ENCODE results near the gene RPS21. TPM values are rescaled to one million over a fixed set of nuclear protein-coding genes. Genes with fewer than 3 reads are reported as not detected.

RPS21 gene
- total and polyA plus RNA-seq, 2 experiments from 2014 or later: 378 to 839 TPM

DNA sequence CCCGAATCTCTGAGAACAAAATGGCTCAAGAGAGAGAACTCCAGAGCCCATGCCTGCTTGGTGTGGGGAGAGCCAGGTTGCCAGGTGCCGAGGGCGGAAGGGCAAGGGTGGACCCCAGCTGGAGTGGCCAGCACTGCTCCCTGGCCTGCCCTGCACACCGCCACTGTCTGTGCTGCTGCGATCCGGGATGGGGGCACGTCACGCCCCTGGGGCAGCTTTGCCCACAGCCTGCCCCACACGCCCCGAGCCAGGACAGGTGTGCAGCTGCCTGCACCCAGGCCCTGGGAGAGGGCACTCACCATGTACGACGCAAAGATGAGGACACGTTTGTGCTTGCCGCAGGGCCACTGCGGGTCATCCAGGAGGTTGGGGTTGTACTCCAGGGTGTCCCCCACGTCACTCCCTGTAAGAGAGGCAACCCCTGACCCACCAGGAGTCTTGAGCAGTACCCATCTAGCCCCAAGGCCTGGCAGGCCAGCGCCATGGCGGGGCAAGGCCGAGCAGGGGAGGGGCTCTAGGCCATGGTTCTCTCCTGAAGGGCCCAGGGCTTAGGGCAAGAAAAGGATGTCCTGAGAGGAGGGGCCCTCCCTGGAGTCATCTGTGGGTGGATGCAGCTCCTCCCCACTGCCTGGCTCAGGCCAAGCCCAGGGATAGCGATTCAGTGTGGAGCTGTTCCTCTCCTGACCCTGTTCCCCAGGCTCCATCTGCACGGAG lies 5.9 kb downstream of the RPS21 start:
- Histone ChIP-seq H3K9me3 (ENCODE audit: low read depth) (no peaks in the 10 kb centered on the region), H3K4me3 (no peak overlapping the region), H3K27me3 (no peaks in the 10 kb centered on the region), H3K36me3 (no peaks in the 10 kb centered on the region), H3K4me1 (ENCODE audit: low read depth) (peaks cover 3% of the 10 kb centered on the region), H3K27ac (no peak overlapping the region)
- TF ChIP-seq CTCF (IDR thresholded peaks at IDR 0.05; ENCODE audit: low read depth, low read length): no peak
- DNase-seq (ENCODE audit: low read depth in 1 of 2, low spot score in 1 of 2): no peak

- H3K4me1 ChIP-seq (ENCODE audit: low read depth): no peaks in the 10 kb centered on the region
- TF ChIP-seq CTCF (IDR thresholded peaks at IDR 0.05; ENCODE audit: low read depth, low read length): no peak
- DNase-seq (ENCODE audit: low read depth in 1 of 2, low spot score in 1 of 2): no peak
- no peaks in the 10 kb centered on the region for H3K27me3 ChIP-seq
- no peaks in the 10 kb centered on the region for H3K36me3 ChIP-seq
- H3K27ac ChIP-seq: no peak overlapping the region
- H3K9me3 ChIP-seq (ENCODE audit: low read depth): no peaks in the 10 kb centered on the region
- no peak overlapping the region for H3K4me3 ChIP-seq
Measured at GRCh38 chr20:62393335-62393665, 6.4 kb downstream of the RPS21 start.

DNA sequence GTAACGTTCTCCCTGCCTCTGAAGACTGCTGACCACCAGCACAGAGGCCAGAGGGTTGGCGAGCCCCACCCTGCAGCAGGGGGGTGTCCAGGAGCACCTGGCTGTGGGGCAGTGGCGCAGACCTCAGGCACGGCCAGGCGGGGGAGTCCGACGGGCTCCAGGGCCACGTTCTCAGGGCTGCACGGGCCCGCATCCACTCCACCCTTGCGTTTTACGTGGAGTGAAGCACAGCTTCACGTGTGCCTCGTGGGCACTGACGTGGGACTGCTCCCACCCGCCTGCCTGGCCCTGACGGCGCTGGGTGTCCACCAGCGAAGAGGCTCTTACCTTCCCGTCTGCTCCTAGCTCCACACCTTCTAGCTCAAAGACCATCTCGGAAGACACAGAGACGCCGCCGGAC lies 6.9 kb downstream of the RPS21 start:
- no peak overlapping the region for H3K4me3 ChIP-seq
- TF ChIP-seq CTCF (IDR thresholded peaks at IDR 0.05; ENCODE audit: low read depth, low read length): no peak
- no peak for DNase-seq (ENCODE audit: low read depth in 1 of 2, low spot score in 1 of 2)
- no peaks in the 10 kb centered on the region for H3K4me1 ChIP-seq (ENCODE audit: low read depth)
- H3K27me3 ChIP-seq: no peaks in the 10 kb centered on the region
- no peak overlapping the region for H3K27ac ChIP-seq
- no peaks in the 10 kb centered on the region for H3K9me3 ChIP-seq (ENCODE audit: low read depth)
- no peaks in the 10 kb centered on the region for H3K36me3 ChIP-seq

GRCh38 chr20:62394248-62395245 lies 7.6 kb downstream of the RPS21 start:
- no peaks in the 10 kb centered on the region for H3K4me1 ChIP-seq (ENCODE audit: low read depth)
- no peaks in the 10 kb centered on the region for H3K9me3 ChIP-seq (ENCODE audit: low read depth)
- DNase-seq (ENCODE audit: low read depth in 1 of 2, low spot score in 1 of 2): no peak
- no peaks in the 10 kb centered on the region for H3K27me3 ChIP-seq
- no peak overlapping the region for H3K27ac ChIP-seq
- no peaks in the 10 kb centered on the region for H3K36me3 ChIP-seq
- no peak overlapping the region for H3K4me3 ChIP-seq
- TF ChIP-seq CTCF (IDR thresholded peaks at IDR 0.05; ENCODE audit: low read depth, low read length): no peak

GRCh38 chr20:62395311-62396242 lies 8.7 kb downstream of the RPS21 start:
- Histone ChIP-seq H3K27me3 (no peaks in the 10 kb centered on the region), H3K27ac (no peak overlapping the region), H3K36me3 (no peaks in the 10 kb centered on the region), H3K9me3 (ENCODE audit: low read depth) (no peaks in the 10 kb centered on the region), H3K4me3 (no peak overlapping the region), H3K4me1 (ENCODE audit: low read depth) (no peaks in the 10 kb centered on the region)
- no peak for TF ChIP-seq CTCF (IDR thresholded peaks at IDR 0.05; ENCODE audit: low read depth, low read length)
- DNase-seq (ENCODE audit: low read depth in 1 of 2, low spot score in 1 of 2): no peak

All from cardiac muscle cell (in vitro differentiated cells and primary cell).